PFSK-1 (cell line): Measurements from ENCODE around the gene RFNG.

Experiments used
- FOXP2 ChIP-seq: optimal IDR thresholded peaks from 2 replicates; pipeline ENCODE3; 2011; ENCODE audit warnings: borderline replicate concordance, control low read depth, inconsistent platforms; ENCODE audit not compliant: insufficient read depth; ENCODE audit errors: extremely low read length, extremely low read depth
- POLR2AphosphoS5 ChIP-seq: IDR thresholded peaks from 2 replicates; pipeline ENCODE4 v1.6.1; 2012; ENCODE audit warnings: low read depth, mild to moderate bottlenecking, control low read depth, low read length, moderate library complexity
- REST ChIP-seq, 2 experiments: IDR thresholded peaks; 2 replicates each; pipeline versions ENCODE4 v1.6.1 to v1.8.0; 2011 to 2012; ENCODE audit warnings: low read depth in 2 of 2, low read length in 2 of 2, control low read depth in 1 of 2, inconsistent platforms in 1 of 2, mild to moderate bottlenecking in 1 of 2, moderate library complexity in 1 of 2; ENCODE audit not compliant: insufficient read depth in 1 of 2
- SIN3A ChIP-seq: IDR thresholded peaks from 2 replicates; pipeline ENCODE4 v1.6.1; 2012; ENCODE audit warnings: mild to moderate bottlenecking, low read length, moderate library complexity, borderline replicate concordance; ENCODE audit not compliant: insufficient read depth
- TAF1 ChIP-seq: IDR thresholded peaks from 2 replicates; pipeline ENCODE4 v1.6.1; 2012; ENCODE audit warnings: low read length, control low read depth, borderline replicate concordance; ENCODE audit not compliant: insufficient read depth

Gene RFNG

GRCh38 chr17:82042649-82043048 is 9.0 kb downstream of the RFNG start:
- TF ChIP-seq FOXP2 (no peak), SIN3A (no peak), POLR2AphosphoS5 (no peak), TAF1 (no peak), REST (IDR thresholded peaks at IDR 0.05; ENCODE audit: insufficient read depth in 1 of 2, low read depth in 2 of 2, low read length in 2 of 2) (no peak)

- TF ChIP-seq FOXP2 (no peak), REST (IDR thresholded peaks at IDR 0.05; ENCODE audit: insufficient read depth in 1 of 2, low read depth in 2 of 2, low read length in 2 of 2) (no peak), POLR2AphosphoS5 (no peak), TAF1 (no peak), SIN3A (no peak)
These were observed 10.3 kb downstream of the RFNG start for GRCh38 chr17:82041144-82041814.

GRCh38 chr17:82039695-82040299 is 11.8 kb downstream of the RFNG start:
- no peak for TF ChIP-seq SIN3A
- no peak for TF ChIP-seq TAF1
- no peak for TF ChIP-seq POLR2AphosphoS5
- no peak for TF ChIP-seq REST (IDR thresholded peaks at IDR 0.05; ENCODE audit: insufficient read depth in 1 of 2, low read depth in 2 of 2, low read length in 2 of 2)
- TF ChIP-seq FOXP2: no peak

GRCh38 chr17:82037889-82038195 is 13.8 kb downstream of the RFNG start:
- TF ChIP-seq POLR2AphosphoS5: no peak
- TF ChIP-seq SIN3A: no peak
- TF ChIP-seq REST (IDR thresholded peaks at IDR 0.05; ENCODE audit: insufficient read depth in 1 of 2, low read depth in 2 of 2, low read length in 2 of 2): no peak
- TF ChIP-seq TAF1: no peak
- no peak for TF ChIP-seq FOXP2
